Endometrial microvascular endothelial cells (primary cell): ENCODE measurements around the gene BAZ2A. TPM values are rescaled to one million over a fixed set of nuclear protein-coding genes. Genes with fewer than 3 reads are reported as not detected.
"Not testable (repeated sequence)": the region's sequence is repeated elsewhere in the genome, so short reads cannot be mapped to it uniquely, and the experiment has no call there.

Experiments used
- in situ Hi-C: cut with HindIII; loops from 2 replicates; pipeline ENCODE4 v1.10.0; 2017; ENCODE audit warnings: low sequenced_read_pairs, low pct_unique_long_range_greater_than_20kb; ENCODE audit errors: inconsistent ontology term
- total RNA-seq: library from RNA; depleted of rRNA; stranded (reverse); fragments of >200 nt; gene quantifications from one replicate; pipeline ENCODE4 v1.2.3, GENCODE V29; 2015; ENCODE audit errors: inconsistent ontology term

BAZ2A gene
- total RNA-seq, 1 donor from 2014 or later, result 34.2 TPM

DNA sequence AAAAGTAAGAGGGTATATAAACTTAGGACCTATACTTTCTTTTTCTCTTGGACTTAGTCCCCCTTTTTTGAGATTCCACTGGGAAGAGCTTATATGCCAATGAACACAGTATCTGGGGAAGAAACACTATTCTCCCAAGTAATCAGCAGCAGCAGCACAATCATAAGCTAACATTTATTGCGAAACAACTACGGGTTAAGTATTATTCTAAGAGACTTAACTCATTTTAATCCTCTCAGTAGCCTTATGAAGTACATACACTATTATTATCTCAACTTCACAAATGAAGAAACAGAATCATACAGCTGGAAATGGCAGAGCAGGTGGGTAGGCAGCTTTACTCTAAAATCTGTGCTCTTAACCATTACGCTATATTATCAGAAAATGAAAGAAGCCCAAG, 27.9 kb downstream of the BAZ2A start:
- in situ Hi-C loops, result no loop called here

DNA sequence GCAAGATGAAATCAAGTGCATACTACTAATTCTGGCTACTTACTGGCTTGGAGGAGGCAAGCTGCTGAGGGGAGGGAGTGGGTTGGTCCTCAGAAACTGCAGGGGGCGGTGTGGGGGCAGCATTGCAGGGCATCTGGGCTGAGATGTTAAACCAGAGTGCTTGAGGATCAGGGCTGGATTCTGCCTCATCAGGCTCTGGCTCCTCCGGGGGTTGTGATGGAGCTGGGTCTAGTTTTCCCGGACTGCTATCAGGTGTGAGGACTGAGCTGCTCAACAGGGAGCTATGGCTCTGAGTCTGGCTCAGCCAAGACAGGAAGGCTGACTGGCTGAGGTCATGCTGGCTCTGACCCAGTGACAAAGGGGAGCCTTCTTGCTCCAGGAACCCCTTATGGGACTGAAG, 28.6 kb downstream of the BAZ2A start:
- in situ Hi-C loops, result no loop called here

DNA sequence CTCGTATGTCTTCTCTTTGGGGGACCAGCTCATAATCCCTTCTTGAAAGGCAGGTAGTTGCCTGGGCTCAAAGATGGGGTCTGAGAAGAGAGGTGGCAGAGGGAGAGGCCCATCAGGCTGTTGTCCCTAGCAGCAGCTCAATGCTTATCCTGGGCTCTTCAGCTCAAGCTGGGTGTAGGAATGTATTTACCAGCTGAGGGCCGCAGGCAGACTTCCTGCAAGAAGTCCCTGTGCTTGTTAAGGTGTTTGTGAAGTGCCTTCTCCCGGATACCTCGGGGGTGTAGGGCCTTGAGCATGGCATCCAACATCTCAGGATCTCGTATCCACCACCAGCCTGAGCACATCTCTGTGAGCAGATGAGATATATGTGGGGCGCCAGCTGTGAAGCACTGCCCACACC, 29.4 kb downstream of the BAZ2A start:
- in situ Hi-C loops, result no loop called here

- in situ Hi-C loops, result no loop called here
These were observed 30.3 kb downstream of the BAZ2A start for GRCh38 chr12:56599797-56600196.

DNA sequence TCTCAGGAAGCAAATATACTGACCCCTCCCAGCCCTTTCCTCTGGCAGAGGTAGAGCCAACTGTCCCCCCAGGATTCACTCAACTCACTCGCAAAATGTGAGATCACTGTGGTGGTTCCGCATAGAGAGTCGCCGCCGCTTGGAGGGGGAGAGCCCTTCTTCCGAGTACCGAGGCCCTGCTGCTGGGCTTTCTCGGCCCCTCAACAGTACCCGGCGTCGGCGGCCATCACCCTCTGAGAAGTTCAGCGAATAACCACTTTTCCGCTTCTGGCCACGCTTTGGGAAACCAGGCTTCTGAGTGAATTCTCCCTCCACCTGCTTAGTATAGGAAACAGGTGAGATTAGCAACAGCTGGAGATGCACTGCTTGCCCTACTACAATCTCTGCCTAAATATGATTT, 31.1 kb downstream of the BAZ2A start:
- in situ Hi-C loops, result no loop called here

DNA sequence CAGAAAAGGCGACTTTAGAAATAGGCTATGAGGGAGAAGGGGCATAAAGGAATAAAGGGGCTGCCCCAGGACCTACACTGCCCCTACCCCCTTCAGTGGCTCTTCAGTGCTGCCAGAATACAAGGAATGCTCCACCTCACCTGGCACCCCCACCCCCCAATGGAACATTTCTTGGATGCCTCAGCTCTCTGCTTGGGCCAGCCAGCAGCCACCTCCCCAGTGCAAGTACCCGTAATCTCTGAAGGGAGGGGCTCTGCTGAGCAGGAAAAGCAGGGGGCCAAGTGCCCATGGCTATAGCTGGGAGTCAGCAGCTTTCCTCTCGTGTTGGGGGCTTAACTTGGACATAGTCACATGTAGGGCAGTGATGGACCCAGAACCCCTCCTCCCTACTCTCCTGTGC, 33.3 kb downstream of the BAZ2A start:
- in situ Hi-C loops, result no loop called here

- in situ Hi-C loops, result no loop called here
These were observed 36.1 kb downstream of the BAZ2A start for GRCh38 chr12:56593909-56594621.

DNA sequence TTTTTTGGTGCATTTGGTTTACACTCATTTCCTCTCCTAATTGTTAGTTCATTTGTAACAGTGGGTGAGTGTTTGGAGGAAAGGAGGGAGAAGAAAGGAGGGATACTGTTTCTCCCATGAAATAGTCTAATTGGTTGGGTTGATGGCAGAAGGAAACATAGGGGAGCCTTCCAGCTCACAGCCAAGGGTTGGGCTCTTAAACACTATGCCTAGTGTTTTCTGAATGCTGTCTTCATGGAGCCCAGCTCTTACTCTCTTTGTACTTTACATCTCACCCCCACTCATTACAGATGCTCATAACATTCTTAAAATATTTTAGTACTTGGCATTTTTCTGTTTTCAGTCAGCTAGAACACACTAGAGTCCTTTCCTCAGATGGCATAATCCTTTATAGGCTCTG, 38.2 kb downstream of the BAZ2A start:
- in situ Hi-C loops, result no loop called here

GRCh38 chr12:56591126-56591525, 39.0 kb downstream of the BAZ2A start:
- in situ Hi-C loops, result no loop called here

DNA sequence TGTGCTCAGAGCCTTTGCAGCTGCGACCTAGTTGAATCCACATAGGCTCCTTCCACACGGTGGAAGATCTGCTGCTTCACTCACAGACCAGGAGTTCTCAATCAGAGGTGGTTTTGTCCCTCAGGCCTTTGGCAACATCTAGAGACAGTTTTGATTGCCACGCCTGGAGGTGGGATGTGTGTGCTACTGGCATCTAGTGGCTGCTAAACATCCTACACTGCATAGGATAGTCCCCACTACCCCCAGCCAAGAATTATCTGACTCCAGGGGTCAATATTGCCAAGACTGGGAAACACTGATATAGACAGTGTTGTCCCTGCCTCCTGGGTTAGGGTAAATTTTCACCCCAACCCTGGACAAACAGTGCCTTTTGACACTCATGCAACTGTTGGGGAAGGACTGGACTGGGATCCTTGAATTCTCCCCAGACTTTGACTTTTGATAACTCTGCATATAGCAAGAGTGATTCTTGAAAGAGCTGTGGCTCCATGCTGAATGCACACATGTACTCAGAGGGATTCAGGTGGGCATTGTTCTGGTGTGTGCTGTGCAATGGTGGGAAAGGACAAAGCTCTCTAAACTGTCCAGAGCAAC, 39.8 kb downstream of the BAZ2A start:
- in situ Hi-C loops, result no loop called here

DNA sequence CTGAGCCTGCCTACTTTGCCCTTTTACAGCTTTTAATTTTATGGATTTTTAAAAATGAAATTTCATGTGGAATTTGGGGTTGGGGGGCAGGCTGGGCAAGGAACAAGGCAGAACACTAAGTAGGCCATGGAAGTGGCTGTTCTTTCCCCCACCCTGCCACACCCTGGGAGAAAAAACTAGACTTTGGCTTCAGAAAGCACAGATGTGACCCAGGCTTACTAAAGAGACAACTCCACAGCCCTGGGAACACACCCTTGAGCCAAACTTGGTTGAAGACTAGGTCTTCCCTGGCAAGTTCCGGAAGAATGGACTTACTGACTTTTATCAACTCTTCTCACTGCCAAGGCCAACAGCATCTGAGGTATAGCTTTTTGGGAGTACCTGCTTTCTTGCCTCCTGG, 40.3 kb downstream of the BAZ2A start:
- in situ Hi-C loops, result no loop called here

- in situ Hi-C loops, result no loop called here
These were observed 45.0 kb downstream of the BAZ2A start for GRCh38 chr12:56585098-56585497.

GRCh38 chr12:56581418-56582145, 48.5 kb downstream of the BAZ2A start:
- in situ Hi-C loops, result no loop called here

DNA sequence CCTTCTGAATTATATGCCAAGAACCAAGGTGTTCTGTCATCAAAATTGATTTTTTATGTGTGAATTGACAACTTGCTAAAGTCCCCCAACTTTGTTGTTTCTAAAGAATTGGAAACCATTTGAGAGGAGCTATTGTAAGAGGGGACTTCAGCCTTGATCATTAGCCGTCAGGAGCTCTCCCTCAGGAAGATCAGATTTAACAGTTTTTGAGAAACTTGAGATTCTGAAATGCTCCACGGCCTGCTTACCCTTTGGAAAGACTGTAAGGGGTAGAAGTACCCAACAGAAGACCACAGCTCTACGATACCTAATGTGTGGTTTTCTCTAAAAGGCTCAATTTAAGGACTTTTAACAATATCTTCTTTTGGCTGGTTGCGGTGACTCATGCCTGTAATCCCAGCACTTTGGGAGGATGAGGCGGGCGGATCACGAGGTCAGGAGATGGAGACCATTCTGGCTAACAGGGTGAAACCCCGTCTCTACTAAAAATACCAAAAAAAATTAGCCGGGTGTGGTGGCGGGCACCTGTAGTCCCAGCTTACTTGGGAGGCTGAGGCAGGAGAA, 51.1 kb downstream of the BAZ2A start:
- in situ Hi-C loops, result no loop called here

- in situ Hi-C loops, result not testable (repeated sequence)
These were observed 52.9 kb downstream of the BAZ2A start for GRCh38 chr12:56577248-56577647.

GRCh38 chr12:56574210-56574609, 55.9 kb downstream of the BAZ2A start:
- in situ Hi-C loops, result loop anchor here (5.0 kb wide), 1 partner anchor 57 kb away; no protein-coding TSS in a partner anchor

- in situ Hi-C loops, result loop anchor here (5.0 kb wide), 1 partner anchor 55 kb away; no protein-coding TSS in a partner anchor
These were observed 57.8 kb downstream of the BAZ2A start for GRCh38 chr12:56572288-56572687.

DNA sequence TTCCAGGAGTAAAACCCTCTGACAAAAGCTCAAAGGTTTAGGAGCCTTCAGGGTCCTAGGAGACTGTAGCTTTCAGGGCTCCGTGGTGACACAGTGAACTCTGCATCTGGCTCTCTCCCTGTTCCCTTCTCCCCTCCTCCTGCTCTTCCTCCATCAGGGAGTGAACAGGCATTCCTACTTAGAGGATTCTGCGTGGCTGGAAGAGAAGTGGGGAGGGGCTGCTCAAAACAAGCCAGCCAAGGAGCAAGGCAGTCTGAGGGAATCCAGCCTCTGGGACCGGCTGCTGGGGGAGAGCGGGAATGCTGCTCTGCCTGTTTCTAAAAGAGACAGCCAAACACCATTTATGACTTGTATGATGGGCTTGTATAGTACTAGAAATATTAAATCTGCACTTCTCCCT, 59.0 kb downstream of the BAZ2A start:
- in situ Hi-C loops, result loop anchor here (5.0 kb wide), 1 partner anchor 54 kb away; no protein-coding TSS in a partner anchor

DNA sequence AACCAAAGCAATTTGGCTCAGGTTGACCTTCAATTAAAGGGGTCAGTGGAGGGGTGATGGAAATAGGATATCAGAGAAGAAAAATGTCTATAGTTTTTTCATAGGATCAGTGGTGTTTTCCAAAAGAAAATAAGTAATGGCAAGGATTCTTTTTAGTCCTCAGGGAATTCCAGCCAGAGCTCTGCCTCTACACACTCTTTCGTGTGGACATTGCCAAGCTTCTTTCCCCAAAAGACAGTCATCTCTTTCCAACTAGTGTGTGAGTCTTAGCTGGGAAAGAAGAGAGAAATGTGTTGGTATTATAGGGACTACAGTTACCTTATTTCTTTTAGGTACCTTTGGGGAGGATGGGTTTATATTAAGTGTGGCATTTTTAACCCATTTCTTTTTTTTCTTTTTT, 62.0 kb downstream of the BAZ2A start:
- in situ Hi-C loops, result no loop called here
